UCSD-AML1 (cell line): ENCODE data around the gene FLOT1.
A peak's percentile ranks its signal among the peaks of the same experiment; 100 is the strongest.

Source experiments
- DNase-seq: peaks from one replicate; lab custom pipeline; 2025; ENCODE audit not compliant: unreplicated experiment; lab: John Stamatoyannopoulos, UW

The FLOT1 gene

DNA sequence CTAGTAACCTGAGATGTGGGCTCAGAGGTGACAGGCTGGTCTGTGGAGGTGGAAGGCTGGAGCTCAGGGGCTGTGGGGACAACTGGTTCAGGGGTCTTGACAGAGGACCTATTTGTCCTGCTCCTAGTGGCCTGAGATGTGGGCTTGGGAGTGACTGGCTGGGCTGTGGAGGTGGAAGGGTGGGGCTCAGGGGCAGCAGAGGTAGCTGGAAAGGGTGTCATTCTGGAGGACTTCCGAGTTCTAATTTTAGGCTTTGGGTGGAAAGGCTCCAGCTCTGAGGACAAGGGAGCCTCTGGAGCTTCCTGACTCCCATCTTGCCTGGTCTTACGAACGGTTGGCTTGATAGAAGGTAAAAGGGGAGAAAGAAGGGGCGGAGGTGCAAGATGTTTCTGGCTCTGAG lies 36.9 kb downstream of the FLOT1 start:
- DNase-seq, result no peak

DNA sequence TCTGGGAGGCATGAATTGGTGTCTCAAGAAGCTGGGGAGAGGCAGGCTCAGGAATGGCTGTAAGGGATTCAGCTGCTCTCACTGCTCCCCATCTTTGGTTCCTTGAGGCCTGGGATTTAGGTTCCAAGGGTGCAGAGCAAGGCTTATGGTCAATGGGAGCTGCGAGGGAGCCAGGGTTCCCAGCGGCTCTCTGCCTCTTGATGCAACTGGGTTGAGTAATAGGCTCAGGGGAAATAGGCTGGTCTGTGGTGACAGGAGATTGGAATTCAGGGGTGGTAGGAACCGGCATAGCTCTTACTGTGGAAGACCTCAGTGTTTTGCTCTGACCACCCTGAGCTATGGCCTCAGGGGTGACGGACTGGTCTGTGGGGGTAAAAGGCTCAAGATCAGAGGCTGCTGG lies 38.7 kb downstream of the FLOT1 start:
- no peak for DNase-seq

DNA sequence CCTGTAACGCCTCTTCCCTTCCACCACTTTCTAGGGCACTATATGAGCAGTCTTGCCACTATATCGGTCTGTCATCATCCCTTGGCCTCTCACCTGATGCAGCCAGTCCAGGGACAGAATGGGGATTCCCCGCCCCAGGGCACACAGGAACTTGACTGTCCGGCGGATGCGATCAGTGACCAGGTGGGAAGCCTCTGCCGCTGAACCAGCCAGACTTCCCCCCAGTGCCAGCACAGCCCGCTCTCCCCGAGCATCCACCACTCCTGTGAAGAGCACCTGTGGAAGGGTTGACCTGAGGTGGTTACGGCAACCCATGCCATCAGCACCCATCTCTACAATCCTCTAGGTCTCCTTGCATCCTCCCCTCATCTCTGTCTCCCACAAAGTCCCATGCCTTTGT lies 39.5 kb downstream of the FLOT1 start:
- no peak for DNase-seq

DNA sequence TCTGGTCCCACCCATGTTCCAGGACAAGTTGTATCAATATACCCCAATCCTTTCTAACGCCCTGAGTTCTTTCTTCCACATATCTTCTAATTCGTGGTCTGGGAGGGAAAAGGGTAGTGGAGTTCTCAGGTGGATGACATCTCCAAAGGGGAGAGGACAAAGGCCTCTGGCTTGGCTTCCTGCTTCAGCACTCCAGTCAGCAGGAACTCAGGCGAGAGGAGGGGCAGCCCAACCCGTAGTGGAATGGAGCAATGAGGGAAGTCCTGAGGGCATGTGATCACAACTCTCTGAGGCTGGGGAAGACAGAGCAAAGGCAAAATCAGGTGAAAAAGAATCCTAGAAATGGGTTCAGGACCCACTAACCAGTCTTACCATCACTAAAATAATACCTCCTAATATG lies 42.1 kb downstream of the FLOT1 start:
- no peak for DNase-seq

DNA sequence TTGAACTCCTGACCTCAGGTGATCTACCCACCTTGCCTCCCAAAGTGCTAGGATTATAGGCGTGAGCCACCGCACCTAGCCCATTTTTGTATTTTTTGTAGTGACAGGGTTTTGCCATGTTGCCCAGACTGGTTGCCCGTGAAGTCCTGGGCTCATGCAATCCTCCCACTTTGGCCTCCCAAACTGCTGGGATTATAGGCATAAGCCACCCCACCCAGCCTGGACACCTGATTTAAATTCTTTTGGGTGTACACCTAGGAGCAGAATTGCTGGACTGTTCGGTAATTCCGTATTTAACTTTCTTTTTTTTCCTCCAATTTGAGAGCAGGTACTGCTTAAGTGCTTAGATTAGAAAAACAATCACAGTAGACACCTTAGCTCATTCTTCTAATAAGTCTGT lies 46.1 kb downstream of the FLOT1 start:
- DNase-seq, result no peak

DNA sequence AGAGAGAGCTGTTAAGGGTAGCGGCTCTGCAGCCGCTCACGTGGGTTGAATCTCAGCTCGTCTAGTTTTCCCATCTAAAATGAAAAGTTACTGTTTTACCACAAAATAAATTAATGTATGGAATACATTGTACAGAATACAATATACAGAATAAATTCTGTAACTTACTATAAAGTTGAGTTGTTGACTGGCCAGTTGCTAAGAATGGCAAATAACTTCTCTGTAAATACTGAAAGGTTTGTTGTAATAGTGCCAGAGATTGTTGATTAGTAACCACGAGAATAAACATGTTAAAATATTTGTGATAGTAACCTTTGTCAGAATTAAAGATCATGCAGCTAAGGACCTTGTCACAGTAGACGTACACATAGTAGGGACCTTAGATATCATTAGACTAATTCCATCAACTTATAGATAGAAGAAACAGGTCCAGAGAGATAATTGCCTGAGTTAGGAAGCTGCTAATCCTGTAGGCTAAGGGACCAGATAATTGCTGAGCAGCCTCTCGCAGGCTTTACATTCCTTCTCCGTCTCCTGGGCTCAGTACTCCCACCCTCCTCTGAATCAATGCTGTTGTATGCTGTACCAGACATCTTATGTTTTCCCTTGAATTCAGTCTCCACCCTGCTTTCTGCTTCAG lies 51.2 kb downstream of the FLOT1 start:
- DNase-seq, result no peak

DNA sequence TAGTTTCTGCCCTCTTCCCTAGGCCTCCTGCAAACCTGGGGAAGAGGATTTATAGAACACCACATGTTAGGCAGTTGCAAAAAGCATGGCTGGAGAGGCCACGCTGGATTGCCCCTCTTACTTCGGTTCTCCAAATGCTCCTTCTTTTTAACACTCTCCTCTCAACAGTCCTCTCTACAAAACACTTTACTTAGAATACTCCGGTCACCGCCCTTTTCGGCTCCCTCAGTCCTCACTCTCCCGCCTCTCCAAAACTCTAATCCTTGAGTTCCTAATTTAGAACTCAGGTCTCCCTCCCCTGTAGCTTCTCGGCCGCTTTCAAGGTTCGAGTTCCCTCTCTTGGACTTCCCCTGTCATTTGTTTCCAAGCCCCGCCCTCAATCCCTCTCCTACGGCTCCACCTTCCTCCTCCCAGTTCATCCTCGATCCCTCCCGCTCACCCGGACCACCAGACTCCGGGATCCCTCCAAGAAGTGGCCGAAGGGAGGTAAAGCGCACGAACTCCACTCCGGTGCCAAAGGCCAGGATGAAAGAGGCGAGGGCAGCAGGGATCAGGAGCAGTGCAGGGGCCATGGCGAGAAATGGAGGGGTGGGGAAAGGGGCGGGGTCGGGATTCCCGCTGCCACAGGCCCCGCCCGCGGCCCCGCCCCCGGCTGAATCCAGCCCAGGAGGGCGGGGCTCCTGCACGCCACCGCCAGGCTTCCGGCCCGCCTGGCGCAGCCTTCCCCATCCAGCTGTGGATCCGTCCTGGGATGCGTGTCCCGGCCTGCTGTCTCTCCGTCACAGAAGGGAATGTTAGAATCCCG lies 51.9 kb downstream of the FLOT1 start, which contains the start of gene NRM:
Gene NRM (minus strand): TSS at position 582 of the 805 bp plus-strand sequence. CDS start 10 bp downstream, at position 572.
- DNase-seq, result peak; percentile 88

DNA sequence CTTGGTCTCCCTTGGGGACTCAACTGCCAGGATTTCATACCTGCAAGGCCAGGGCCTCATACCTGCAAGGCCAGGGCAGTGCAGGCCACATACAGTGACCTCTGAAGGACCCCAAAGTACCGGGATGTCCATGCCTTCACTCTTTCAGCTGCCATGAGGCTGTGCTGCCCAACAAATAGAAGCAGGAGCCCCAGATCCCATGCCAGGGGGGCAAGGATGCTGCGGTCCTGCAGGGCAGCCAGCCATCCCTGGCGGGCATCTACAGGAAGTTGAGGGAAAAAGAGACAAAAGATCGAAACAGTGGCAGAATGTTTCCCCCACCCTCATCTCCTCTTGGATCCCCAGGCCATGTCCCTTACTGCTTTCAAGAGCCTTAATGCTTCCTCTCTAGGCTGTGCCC lies 52.5 kb downstream of the FLOT1 start:
- no peak for DNase-seq

DNA sequence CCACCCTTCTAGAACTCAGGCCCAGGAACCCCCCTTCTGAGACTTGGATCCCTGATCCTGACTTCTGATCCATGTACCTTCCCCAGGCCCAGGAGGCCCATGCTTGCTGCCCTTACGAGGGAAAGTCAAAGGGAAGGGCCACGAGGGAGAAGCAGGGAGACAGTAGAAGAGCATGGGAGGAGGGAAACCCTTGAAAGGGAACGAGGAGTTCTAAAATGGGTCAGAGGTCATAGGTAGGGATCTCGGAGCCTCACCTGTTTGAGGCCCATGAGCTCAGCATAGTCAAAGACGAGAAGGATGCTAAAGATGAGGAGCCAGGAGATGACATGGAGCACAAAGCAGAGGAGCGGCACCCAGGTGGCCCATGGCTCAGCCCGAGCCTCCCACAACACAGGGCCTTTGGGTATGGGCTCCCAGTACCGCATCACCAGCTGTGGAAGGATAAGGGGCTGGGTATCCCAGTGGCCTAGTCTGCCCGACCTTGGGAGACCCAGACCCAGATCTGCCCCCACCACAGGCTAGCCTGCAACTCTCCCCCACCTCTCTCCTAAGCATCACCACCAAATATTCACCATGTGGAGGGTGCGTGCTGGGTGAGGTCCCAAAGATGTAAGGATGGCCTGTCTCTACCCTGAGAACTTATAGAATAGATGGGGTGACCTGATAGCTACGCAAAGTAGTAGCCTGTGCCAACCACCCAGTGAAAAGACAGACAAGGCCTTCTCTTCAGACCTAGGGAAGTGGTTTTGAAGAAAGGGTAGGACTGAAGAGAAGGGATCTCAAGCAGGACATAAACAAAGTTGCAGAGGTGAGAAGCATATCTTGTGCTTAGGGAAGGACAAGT lies 53.2 kb downstream of the FLOT1 start:
- no peak for DNase-seq

DNA sequence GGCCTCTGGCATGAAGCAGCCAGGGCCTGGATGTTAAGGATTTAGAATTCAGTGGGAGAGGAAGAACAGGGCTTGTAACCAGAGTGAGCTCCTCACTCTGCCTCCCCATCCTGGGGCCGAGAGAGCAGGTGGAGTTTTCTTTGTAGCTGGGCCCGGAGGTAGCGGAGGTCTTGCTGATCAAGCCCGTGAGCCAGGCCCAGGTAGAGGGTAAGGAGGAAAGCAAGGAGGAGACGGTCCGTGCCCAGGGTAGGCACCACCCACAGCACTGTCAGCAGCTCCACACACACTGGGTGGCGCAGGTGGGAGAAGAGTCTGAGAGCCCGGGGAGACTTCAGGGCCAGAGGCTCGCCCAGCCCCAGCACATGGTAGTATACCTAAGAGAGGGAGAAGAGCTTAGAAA lies 53.9 kb downstream of the FLOT1 start:
- DNase-seq, result no peak

DNA sequence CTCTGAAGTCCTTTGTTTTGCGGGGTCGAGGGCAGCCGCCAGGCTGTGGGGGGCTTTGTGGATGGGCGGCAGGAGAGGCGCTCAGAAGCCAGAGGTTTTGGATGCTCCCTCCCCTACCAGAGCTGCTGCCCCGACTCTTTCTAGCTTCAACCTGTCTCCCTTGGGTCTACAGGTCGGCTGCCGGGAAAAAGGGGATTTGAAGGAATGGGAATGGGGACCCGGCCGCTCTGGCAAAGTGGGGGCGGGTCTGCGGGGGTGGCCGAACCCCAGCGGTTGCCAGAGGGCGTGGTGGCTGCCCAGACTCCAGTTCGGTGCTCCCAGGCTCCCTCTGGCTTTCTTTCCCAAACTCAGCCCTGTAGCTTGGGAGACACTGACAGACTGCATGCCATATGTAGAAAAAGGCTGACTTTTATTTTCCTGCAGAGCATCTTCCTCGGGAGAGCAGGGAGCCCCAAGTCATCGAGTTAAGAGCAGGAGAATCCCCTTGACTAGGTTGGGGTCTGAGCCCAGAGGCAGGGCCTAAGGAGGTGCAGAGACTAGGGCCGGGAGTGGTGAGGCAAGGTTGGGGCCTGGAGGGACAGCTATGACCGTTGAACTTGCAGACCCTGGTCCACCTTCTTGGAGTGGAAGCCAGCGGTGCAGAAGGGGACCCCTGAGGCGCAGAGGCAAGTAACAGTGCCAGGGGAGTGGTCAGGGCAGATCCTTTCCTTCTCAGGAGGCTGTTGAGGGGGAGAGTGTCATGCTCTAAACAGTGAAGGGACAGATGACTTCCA lies 54.6 kb downstream of the FLOT1 start:
- DNase-seq, result no peak

DNA sequence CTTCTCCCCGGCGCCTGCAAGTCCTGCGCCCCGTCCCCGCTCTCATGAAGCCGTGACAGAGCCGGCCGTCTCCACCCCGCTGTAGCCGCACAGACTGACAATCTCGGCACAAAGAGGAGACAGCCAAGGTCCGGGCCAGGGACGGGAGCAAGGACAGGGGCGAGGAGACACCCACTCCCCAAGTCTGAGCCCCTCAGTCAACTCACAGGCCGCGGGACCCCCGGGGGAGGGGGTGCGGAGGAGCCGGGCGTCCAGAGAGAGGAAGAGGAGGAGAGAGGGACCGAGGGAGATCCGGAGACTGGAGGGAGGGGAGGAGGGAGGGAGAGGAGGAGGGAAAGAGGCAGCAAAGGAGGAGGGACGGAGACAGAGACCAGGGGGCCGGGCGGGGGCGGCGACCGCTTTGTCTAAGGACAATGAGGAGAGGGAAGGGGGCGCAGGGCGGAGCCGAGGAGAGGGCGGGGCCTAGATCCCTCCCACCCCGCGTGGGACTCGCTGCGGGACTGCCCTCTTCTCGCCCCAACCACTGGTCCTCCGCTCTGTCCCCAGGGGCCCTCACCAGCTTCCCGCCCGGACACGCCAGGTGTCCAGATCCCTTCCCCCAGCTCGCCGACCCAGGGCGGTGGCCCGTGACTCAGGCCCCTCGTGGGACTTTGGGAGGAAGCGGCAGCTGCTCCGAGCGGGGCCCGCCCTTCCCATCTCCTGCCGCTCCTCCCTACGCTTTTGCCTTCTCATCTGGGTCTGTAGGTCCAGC lies 55.4 kb downstream of the FLOT1 start:
- DNase-seq, result peak; percentile 92

DNA sequence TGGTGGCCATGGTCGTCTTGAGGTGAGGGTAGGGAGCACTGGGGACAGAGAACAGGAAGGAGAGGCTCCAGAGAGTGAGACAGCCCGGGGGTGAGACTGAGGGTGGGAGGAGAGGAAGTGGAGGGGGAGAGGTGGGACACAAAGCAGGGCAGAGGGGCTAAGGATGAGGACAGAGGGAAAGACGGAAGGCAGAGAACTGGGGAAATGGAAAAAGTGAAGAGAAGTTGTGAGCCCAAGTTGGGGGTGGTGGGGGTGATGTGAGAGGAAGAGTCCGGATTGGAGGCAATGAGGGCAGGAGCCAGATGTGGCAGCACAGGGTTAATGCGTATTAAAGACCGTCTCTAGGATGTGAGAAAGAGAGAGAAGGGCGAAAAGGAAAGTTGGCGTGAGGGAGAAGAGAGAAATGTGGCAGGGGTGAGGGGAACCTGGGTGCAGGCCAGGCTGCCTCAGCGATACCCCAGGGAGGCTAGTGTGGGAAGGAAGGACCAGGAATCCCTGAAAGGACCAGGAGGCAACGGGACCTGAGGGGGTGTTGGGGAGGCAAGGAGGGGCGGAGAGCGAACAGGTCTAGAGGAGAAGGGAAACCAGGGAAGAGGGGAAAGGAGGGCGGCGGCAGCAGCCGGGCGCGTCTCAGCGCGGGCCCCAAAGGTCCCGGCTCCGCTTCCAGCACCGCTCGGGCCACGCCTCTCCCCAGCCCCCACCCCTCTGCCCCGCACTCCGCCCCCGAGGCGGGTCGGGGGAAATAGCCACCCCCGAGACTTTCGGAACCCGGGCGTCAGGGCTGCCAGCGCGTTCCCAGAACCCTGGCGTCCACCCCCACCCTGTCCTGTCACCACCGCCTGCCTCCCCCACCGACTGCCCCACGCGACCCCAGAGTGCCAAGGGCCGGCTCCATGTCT lies 56.2 kb downstream of the FLOT1 start, which contains the start of gene PPP1R18:
Gene PPP1R18 (minus strand): TSS at position 637 of the 899 bp plus-strand sequence. CDS start 627 bp downstream, at position 10.
- DNase-seq, result peak; percentile 73

DNA sequence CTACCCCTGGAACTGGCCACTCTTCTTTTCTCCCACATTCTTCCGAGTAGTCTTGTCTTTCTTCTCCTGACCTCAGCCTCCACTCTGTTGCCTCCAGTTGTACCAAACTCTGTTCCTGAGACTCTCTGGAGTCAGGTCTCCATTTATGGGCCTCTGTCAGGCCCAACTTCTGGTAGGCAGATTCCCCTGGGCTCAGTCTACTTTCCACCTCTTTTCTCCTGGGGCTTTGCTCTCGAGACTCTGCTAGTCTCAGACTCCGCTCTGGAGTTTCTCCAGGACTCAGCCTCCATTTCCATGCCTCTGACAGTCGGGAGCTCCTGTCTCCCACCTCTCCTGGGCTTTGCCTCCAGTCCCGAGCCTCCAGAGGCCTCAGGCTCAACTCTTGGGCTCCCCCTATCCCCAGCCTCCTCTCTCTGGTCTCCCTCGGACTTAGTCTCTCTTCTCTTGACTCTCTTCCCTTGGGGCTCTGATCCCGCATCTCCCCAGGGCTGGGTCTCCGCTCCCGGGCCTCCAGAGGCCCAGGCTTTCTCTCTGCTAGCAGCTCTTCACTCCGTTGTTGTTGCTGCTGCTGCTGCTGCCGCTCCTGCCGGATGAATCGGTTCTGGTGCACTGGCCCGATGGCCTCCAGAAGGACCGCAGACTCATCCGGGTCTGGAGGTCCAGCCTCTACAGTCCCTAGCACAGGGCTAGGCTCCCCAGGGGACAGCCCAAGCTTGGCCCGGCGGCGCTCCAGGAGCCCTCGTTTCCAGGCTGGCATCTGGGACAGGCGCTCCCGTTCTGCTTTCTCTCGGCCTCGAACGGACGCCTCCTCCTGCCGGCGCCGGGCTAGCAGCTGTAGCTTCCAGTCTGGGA lies 57.1 kb downstream of the FLOT1 start:
- DNase-seq, result peak; percentile 54

DNA sequence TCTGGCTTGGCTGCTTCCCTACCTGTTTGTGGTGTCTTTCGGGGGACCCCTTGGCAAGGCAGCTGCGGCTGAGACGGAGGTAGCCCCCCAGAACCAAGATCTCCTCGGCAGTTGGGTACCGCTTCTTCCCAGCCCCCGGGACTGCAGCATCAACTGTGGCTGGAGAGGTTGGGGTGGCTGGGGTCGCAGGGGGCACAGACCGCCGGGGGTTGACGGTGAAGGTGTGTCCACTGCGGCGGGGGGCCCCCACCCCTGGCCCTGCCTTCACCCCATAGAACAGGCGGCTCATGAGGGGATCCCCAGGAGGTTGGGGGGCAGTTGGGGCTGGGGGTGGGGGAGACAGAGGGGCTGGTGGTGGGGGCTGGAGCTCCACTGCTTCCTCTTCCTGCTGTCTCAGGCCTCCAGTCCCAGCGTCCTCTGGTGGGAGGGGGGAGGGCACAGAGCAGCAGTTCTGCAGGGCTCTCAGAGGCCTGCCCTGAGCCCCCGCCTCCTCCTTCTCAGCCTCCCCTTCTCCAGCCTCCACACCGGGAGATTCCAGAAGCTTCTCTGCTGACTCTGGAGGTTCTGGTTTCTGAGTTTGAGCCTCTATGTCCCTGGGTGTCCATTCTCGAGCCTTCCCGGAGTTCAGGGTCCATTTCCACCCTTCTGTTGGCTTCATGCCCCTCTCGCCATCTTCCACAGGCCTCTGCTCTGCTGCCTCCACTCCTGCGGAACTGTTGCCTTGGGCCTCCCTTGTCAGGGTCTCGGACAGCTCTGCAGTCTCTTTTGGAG lies 57.9 kb downstream of the FLOT1 start:
- peak; percentile 79 for DNase-seq

DNA sequence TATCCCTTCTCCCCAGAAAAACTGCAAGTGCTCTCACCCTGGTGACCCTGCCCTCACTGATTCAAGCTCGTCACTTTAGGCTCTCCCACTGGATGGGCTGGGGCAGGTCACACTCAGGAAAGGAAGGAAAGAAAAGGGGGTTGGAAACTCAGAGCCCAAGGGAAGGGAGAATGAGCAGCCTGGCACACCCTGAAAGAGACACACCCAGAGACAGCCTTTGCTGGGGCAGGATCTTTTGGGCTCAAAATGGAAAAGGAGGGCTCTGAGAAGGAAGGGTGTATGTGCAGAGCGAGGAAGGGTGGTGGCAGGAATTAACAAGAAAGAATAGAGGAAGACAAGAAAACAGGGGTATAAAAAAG lies 58.5 kb downstream of the FLOT1 start:
- peak; percentile 49 for DNase-seq

DNA sequence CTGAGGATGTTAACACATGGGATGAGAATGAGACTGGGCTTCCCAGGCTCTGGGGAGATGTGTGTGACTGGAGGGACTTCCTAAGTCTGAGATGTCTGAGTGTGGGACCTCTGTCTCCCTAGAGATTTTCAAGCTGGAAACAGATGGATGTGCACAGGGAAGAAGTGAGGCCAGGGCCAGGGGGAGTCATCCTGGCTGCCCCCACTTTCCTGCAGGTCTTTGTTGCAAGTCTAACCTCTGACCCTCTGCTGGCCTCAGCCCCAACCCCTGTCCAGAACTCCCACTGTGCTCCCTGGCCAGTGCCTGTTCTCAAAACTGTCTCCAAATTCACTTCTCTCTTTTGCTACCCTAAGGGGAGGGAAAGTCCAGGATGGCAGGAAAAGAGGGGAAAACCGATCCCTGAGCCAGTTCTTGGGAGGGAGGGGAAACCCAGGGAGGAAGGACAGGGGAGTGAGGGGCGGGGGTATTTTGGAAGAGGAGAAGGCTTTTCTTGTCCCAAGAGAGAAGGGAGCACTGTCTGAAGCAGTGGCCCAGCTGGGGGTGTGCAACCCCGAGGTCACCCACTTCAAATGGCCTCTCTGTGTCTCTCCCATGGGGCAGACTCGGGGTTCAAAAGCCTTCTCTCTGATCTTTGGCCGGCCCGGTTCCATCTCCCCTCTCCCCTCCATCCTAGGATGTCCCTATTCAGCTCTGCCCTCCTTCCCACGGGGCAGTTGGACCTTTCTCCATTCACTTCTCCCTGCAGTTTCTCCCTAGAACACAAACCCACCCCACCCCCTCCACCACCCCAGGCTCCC lies 59.1 kb downstream of the FLOT1 start:
- DNase-seq, result peak; percentile 53
